SH-SY5Y (cell line): Measurements from ENCODE around the gene IFNAR2.

ENCODE experiments used
- GATA2 ChIP-seq: IDR thresholded peaks from 2 replicates; pipeline ENCODE4 v1.6.1; 2011; ENCODE audit warnings: mild to moderate bottlenecking, low read depth, low read length
- GATA3 ChIP-seq: IDR thresholded peaks from 2 replicates; pipeline ENCODE4 v1.6.1; 2011; ENCODE audit warnings: low read depth, mild to moderate bottlenecking, low read length, moderate library complexity

DNA sequence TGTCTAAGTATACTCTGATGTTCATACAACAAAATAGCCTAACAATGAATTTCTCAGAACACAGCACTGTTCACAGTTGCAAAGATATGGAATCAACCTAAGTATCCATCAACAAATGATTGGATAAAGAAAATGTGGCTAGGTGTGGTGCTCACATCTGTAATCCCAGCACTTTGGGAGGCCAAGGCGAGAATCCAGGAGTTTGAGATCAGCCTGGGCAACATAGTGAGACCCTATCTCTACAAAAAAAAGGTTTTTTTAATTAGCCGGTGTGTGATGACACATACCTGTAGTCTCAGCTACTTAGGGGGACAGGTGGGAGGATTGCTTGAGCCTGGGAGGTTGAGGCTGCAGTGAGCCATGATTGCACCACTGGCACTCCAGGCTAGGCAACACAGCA is 10.7 kb downstream of the IFNAR2 start:
- no peak for TF ChIP-seq GATA2
- no peak for TF ChIP-seq GATA3
